SH-SY5Y (cell line): ENCODE results near the gene COL15A1.

Experiments used
- GATA2 ChIP-seq: IDR thresholded peaks from 2 replicates; pipeline ENCODE4 v1.6.1; 2011; ENCODE audit warnings: mild to moderate bottlenecking, low read depth, low read length
- GATA3 ChIP-seq: IDR thresholded peaks from 2 replicates; pipeline ENCODE4 v1.6.1; 2011; ENCODE audit warnings: low read depth, mild to moderate bottlenecking, low read length, moderate library complexity

DNA sequence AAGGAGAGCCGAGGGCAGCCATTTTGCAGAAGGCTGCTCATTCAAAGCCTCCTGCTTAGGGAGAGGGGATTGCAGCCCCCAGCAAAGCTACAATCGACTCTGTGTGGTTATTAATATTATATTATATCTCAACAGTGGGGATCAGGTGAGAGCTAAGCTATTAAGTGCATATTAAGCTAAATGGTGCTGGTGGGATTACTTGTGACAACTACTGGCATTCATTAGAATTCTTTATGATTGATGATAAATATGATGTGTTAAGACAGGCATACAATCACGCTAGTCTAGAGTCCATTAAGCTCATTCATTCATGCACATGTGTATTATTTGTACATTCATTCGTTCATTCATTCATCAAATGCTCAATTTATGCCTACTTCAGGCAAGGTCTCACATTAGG lies 23.0 kb downstream of the COL15A1 start:
- TF ChIP-seq GATA2 = no peak
- TF ChIP-seq GATA3 = no peak
